ENCODE data around the gene XPO6. TPM values are rescaled to one million over a fixed set of nuclear protein-coding genes. Genes with fewer than 3 reads are reported as not detected.

XPO6 gene
- total and polyA plus RNA-seq, 4 donors = 52.9 to 172 (median 126) TPM

DNA sequence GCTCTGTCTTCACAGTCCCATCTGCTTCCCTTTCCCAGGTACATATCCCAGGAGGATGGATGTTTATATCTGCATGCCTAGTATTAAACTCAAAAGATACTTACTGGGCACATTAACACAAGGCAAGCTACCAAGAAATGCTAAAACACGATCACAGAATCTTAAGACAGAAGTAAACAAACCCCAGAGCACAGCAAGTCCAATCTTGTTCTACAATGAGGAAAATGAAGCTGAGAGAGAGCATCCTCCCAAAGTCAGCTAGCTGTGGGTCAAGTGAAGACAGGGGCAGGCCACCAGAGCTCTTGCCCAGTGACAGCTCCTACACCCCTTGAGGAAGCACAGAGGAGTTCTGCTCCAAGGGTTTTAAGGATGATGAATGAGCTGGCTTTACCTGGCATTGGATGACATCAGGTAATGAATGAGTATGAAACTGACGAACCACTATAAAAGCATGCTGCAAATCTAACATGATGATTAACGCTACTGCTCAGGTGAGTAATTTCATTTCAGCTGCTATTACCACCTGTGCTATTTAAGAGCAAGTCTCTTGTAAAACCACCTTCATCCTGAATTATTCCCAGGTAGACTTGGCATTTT, 20.3 kb downstream of the XPO6 start:
- 74 to 86% methylated on average over 3 of the region's 3 CpGs for WGBS, 2 donors
- Histone ChIP-seq H3K27me3 (ENCODE audit: control insufficient read depth in 3 of 3, insufficient read depth in 3 of 3, low read length in 2 of 3) (no peaks in the 10 kb centered on the region), H3K36me3 (ENCODE audit: control insufficient read depth in 4 of 4, insufficient read depth in 4 of 4, low read length in 4 of 4) (peaks cover 0 to 7% (median 5%) of the 10 kb centered on the region in 4 donors), H3K4me3 (no peak overlapping the region), H3K4me1 (ENCODE audit: control insufficient read depth in 5 of 5, insufficient read depth in 5 of 5, low read length in 5 of 5) (peaks cover 0 to 21% (median 8%) of the 10 kb centered on the region in 5 donors), H3K9ac (ENCODE audit: insufficient read depth in 1 of 2, low read length in 2 of 2) (no peak overlapping the region), H3K27ac (ENCODE audit: low read depth in 1 of 2, low read length in 1 of 2) (no peak overlapping the region), H3K9me3 (ENCODE audit: control insufficient read depth in 4 of 4, insufficient read depth in 3 of 4, low read length in 3 of 4) (no peaks in the 10 kb centered on the region)
- TF ChIP-seq, protein P1, sequence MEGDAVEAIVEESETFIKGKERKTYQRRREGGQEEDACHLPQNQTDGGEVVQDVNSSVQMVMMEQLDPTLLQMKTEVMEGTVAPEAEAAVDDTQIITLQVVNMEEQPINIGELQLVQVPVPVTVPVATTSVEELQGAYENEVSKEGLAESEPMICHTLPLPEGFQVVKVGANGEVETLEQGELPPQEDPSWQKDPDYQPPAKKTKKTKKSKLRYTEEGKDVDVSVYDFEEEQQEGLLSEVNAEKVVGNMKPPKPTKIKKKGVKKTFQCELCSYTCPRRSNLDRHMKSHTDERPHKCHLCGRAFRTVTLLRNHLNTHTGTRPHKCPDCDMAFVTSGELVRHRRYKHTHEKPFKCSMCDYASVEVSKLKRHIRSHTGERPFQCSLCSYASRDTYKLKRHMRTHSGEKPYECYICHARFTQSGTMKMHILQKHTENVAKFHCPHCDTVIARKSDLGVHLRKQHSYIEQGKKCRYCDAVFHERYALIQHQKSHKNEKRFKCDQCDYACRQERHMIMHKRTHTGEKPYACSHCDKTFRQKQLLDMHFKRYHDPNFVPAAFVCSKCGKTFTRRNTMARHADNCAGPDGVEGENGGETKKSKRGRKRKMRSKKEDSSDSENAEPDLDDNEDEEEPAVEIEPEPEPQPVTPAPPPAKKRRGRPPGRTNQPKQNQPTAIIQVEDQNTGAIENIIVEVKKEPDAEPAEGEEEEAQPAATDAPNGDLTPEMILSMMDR (IDR thresholded peaks at IDR 0.05; ENCODE audit: control extremely low read depth, extremely low read depth) = no peak
- ATAC-seq (ENCODE audit: insufficient read depth, low FRiP score) (no peak), DNase-seq (no peak)

DNA sequence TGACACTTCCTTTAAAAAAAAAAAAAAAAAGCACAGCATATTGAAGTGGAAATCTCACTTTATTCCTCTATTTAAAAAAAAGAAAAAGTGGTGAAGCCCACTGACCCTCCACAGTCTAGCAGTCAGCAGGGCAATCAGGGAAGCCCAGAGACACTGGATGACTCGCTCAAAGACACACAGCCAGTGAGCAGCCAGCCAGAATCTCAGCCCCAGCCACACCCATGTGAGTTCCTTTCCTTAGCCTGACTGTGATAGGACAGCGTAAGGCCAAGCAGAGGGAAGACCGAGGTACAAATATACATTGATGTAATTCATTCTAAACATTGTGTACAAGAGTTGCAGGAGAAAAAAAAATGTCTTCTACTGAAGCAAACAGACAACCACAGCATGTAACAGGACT, 22.5 kb downstream of the XPO6 start:
- TF ChIP-seq, protein P1 (IDR thresholded peaks at IDR 0.05; ENCODE audit: control extremely low read depth, extremely low read depth) = no peak

DNA sequence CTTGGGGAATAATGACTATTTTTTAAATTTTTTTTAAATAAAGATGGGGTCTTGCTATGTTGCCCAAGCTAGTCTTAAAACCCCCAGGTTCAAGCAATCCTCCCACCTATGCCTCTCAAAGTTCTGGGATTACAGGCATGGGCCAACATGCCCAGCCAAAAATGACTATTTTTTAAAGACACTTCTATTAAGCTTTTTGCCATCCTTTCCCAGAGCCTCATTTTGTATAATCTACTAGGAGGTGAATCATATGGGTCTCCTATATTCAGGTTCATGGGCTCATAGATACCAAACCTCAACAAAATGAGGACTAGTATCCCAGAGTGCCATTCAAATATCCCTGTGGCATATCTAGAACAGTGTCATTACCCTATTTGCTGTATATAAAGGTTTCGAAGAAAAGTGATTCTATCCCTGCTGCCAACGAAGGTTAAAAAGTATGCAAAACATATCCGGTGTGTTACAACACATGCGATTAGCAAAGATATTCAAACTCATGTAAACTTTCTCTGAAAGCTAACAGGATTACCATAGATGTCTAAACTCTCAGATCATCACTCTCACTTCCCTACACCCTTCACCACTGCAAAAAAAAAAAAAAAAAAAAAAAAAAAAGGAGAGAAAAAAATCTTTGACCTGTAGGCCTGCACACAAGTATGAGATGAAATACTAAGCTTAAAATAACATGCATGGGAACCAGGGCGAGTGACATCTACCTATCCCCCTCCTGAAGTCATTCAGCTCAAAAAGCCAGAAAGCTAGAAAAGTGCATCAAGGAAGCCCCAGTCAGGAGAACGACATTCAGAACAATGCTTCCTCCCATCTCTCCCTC, 23.5 kb downstream of the XPO6 start:
- no peak for ATAC-seq (ENCODE audit: insufficient read depth, low FRiP score)
- H3K9ac ChIP-seq (ENCODE audit: insufficient read depth in 1 of 2, low read length in 2 of 2) = no peak overlapping the region
- H3K9me3 ChIP-seq (ENCODE audit: control insufficient read depth in 4 of 4, insufficient read depth in 3 of 4, low read length in 3 of 4) = no peaks in the 10 kb centered on the region
- WGBS, 2 donors = 43 to 65% methylated on average over 6 of the region's 6 CpGs
- no peak overlapping the region for H3K27ac ChIP-seq (ENCODE audit: low read depth in 1 of 2, low read length in 1 of 2)
- H3K27me3 ChIP-seq (ENCODE audit: control insufficient read depth in 3 of 3, insufficient read depth in 3 of 3, low read length in 2 of 3) = no peaks in the 10 kb centered on the region
- H3K4me3 ChIP-seq = no peak overlapping the region
- TF ChIP-seq, protein P1 (IDR thresholded peaks at IDR 0.05; ENCODE audit: control extremely low read depth, extremely low read depth) = no peak
- peaks cover 0 to 2% (median 1%) of the 10 kb centered on the region in 4 donors for H3K36me3 ChIP-seq (ENCODE audit: control insufficient read depth in 4 of 4, insufficient read depth in 4 of 4, low read length in 4 of 4)
- DNase-seq = peak in 1 of 3 donors; percentile 12
- H3K4me1 ChIP-seq (ENCODE audit: control insufficient read depth in 5 of 5, insufficient read depth in 5 of 5, low read length in 5 of 5) = peaks cover 0 to 30% (median 6%) of the 10 kb centered on the region in 5 donors

More for the DNA sequence above, 22.5 kb downstream of the XPO6 start:
- H3K4me3 ChIP-seq = no peak overlapping the region
- whole genome bisulfite sequencing, 2 donors = 62 to 68% methylated on average over 3 of the region's 3 CpGs
- peak; percentile 50 for ATAC-seq (ENCODE audit: insufficient read depth, low FRiP score)
- peaks cover 0 to 23% (median 6%) of the 10 kb centered on the region in 5 donors for H3K4me1 ChIP-seq (ENCODE audit: control insufficient read depth in 5 of 5, insufficient read depth in 5 of 5, low read length in 5 of 5)
- no peak overlapping the region for H3K27ac ChIP-seq (ENCODE audit: low read depth in 1 of 2, low read length in 1 of 2)
- no peak for DNase-seq
- no peaks in the 10 kb centered on the region for H3K9me3 ChIP-seq (ENCODE audit: control insufficient read depth in 4 of 4, insufficient read depth in 3 of 4, low read length in 3 of 4)
- H3K36me3 ChIP-seq (ENCODE audit: control insufficient read depth in 4 of 4, insufficient read depth in 4 of 4, low read length in 4 of 4) = peaks cover 0 to 2% (median 1%) of the 10 kb centered on the region in 4 donors
- no peaks in the 10 kb centered on the region for H3K27me3 ChIP-seq (ENCODE audit: control insufficient read depth in 3 of 3, insufficient read depth in 3 of 3, low read length in 2 of 3)
- H3K9ac ChIP-seq (ENCODE audit: insufficient read depth in 1 of 2, low read length in 2 of 2) = no peak overlapping the region
